ENCODE data around the gene CCDC157.

The CCDC157 gene

GRCh38 chr22:30356449-30357235 lies at the start of gene CCDC157, which contains the start of gene SF3A1:
Gene CCDC157 (plus strand): TSS chr22:30357007. CDS start chr22:30366001, 8,994 bp downstream.
Gene SF3A1 (minus strand): TSS chr22:30356894. CDS start chr22:30356792, 102 bp downstream.
- no peak for FAIRE-seq

- no peak for FAIRE-seq
Measured at GRCh38 chr22:30307041-30307574, 49.7 kb upstream of the CCDC157 start.

GRCh38 chr22:30308093-30308492 lies 48.7 kb upstream of the CCDC157 start:
- no peak for FAIRE-seq

GRCh38 chr22:30308518-30309230 lies 48.1 kb upstream of the CCDC157 start:
- FAIRE-seq, result no peak

GRCh38 chr22:30309951-30310741 lies 46.7 kb upstream of the CCDC157 start:
- FAIRE-seq, result no peak

- no peak for FAIRE-seq
Measured at GRCh38 chr22:30310881-30311771, 45.7 kb upstream of the CCDC157 start.

- FAIRE-seq, result no peak
Measured at GRCh38 chr22:30312053-30312452, 44.8 kb upstream of the CCDC157 start.

DNA sequence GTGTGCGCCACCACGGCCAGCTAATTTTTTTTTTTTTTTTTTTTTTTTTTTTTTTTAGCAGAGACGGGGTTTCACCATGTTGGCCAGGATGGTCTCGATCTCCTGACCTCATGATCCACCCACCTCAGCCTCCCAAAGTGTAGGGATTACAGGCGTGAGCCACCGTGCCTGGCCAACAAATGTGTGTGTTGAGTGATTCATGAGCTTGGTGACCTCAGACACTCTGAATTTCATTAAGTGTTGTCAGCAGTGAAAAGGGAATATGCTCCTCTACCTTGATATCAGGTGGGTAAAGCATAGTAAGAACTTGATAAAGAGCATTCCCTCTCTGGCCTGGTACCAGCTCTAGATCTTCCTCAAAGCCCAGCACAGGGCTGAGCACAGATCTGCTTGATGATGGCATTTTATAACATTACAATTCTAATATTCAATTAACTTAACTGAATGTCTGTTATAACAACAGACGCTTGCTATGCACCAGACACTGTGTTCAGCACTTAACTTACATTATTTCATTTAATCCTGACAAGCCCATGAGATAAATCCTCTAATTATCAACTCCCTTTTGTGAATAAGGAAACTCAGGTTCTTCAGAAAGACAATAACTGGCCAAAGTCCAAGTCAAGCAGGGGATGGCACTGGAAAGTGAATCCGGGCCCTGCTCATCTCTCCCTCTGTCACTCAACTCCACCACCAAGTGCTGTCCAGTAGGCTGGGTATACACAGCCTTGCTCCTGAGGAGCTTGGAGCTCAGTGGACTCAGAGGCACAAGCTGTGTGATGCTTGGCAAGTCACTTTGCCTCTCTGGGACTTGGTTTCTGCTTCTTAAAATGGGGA lies 43.1 kb upstream of the CCDC157 start:
- no peak for FAIRE-seq

DNA sequence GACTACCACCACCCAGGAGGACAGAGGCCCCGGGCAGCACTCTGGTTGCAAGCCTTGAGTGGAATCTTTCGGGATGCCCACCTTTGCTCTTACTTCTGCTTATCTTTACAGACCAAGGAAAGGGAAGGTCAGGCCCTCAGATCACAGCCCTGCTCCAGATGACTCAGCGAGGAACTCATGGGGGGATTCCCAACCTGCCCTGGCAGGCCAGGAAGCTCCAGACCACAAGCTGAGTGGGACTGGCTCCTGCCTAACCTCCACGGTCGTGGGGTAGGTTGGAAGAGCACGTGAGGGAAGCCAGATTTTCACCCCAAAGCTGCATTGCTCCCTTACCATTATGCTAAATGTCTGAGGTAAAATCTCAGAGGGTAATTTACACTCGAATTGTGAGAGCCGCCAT lies 41.9 kb upstream of the CCDC157 start:
- no peak for FAIRE-seq

DNA sequence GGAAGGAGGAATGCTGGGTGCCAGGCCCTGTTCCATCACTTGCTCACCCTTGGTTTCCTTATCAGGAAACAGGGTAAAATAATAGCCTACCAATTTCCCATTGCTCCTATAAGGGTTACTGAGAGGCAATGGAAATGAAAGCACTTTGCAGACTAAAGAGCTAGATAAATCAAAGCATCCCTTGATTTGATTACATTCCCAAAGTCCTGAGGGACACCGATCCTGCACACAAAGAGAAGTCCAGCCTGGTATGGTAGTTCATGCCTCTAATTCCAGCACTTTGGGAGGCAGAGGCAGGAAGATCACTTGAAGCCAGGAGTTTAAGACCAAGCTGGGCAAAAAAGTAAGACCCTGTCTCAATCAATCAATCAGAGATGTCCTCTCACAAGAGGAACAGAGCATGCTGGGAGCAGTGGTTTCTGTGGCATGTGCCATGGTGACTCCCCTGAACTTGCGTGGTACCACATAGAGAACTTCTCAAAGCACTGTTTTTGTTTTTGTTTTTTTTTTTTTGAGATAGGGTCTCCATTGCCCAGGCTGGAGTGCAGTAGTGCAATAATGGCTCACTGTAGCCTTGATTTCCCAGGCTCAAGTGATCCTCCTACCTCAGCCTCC lies 40.7 kb upstream of the CCDC157 start:
- FAIRE-seq, result no peak

DNA sequence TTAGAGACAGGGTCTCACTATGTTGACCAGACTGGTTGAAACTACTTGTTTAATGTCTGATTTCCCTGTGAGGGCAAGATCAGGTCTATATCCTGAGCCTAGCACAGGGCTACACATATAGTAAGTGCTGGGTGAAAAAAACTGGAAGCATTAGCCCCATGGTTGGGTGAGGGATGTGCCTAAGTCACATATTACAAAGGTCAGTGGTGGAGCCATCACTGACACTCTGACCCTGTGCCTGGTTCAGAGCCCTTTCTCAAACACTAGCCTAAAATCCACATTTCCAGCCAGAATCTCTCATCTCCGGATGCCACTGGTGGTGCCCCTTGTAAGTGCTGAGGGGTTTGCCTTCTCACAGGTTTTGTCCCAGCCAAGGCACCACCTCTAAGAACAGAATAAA lies 39.0 kb upstream of the CCDC157 start:
- no peak for FAIRE-seq

GRCh38 chr22:30318799-30319419 lies 37.9 kb upstream of the CCDC157 start:
- no peak for FAIRE-seq

GRCh38 chr22:30320021-30320556 lies 36.7 kb upstream of the CCDC157 start:
- no peak for FAIRE-seq

GRCh38 chr22:30321461-30321860 lies 35.3 kb upstream of the CCDC157 start:
- FAIRE-seq, result no peak

GRCh38 chr22:30323246-30323645 lies 33.6 kb upstream of the CCDC157 start:
- FAIRE-seq, result no peak

DNA sequence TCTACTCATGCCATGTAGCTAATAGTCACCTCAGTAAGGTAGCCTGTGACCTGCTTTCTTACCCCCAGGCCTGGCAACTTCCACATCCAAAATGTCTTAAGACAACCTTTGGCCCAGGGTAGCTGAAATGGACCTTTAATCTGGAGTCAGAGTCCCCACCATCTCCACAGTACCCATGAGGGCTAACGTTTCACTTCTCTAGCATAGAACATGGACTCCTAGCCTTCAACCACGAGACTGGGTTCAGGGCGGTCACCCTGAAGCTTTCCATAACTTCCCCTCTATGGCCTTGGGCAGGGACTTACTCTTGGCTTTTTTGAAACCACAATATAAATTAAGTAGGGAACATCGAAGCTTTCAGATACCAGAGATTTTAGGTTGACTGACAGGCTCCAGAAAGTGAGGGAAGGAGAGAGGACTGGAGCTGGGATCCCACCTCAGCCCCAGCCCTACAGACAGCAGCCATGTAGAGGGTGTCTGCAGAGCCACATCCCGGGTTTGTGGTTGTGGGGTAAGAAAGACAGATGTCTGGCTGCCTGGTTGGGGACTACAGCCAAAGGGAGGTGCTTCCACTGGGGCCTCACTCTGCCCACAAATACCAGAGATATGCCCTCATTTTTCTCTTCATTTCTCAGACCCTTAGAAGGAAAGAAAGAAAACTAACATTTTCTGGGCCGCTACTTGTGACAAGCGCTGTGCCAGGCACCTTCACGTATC lies 32.6 kb upstream of the CCDC157 start:
- no peak for FAIRE-seq

- FAIRE-seq, result no peak
Measured at GRCh38 chr22:30325065-30325720, 31.6 kb upstream of the CCDC157 start.

GRCh38 chr22:30325724-30326254 lies 31.0 kb upstream of the CCDC157 start:
- no peak for FAIRE-seq
